ENCODE data around the gene LDHA.

Gene LDHA

DNA sequence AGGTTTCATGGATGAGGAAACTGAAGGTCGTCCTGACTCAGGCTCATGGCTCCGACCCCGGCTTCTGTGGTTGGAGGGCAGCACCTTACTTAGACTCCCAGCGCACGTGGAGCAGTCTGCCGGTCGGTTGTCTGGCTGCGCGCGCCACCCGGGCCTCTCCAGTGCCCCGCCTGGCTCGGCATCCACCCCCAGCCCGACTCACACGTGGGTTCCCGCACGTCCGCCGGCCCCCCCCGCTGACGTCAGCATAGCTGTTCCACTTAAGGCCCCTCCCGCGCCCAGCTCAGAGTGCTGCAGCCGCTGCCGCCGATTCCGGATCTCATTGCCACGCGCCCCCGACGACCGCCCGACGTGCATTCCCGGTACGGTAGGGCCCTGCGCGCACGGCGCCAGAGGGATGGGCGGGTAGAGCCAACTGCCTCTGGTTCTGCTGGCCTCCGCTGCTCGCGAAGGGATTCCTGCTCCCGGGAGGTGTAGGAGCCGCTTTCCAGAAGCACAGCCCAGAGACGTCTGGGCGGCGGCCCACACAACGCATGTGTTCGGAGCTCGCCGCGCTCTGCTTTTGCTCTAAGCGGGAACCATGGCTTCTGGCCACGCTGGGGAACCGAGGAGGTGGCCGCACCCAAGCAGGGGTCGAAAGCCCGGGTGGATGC is at the start of gene LDHA (continued):
- no peak for TF ChIP-seq ZNF544 (tag by site-specific recombination; IDR thresholded peaks at IDR 0.05)
- no peak for TF ChIP-seq ZNF132 (tag by site-specific recombination; IDR thresholded peaks at IDR 0.05; ENCODE audit: borderline replicate concordance)
- TF ChIP-seq ZFHX2 (tag by site-specific recombination; conservative IDR thresholded peaks at IDR 0.05): peak; percentile 73
- TF ChIP-seq SALL2 (tag by site-specific recombination; IDR thresholded peaks at IDR 0.05; ENCODE audit: borderline replicate concordance): no peak
- TF ChIP-seq, protein P1, sequence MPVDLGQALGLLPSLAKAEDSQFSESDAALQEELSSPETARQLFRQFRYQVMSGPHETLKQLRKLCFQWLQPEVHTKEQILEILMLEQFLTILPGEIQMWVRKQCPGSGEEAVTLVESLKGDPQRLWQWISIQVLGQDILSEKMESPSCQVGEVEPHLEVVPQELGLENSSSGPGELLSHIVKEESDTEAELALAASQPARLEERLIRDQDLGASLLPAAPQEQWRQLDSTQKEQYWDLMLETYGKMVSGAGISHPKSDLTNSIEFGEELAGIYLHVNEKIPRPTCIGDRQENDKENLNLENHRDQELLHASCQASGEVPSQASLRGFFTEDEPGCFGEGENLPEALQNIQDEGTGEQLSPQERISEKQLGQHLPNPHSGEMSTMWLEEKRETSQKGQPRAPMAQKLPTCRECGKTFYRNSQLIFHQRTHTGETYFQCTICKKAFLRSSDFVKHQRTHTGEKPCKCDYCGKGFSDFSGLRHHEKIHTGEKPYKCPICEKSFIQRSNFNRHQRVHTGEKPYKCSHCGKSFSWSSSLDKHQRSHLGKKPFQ (tag by site-specific recombination; IDR thresholded peaks at IDR 0.05): no peak
- TF ChIP-seq ZSCAN30 (tag by site-specific recombination; IDR thresholded peaks at IDR 0.05): no peak
- TF ChIP-seq, protein P2, sequence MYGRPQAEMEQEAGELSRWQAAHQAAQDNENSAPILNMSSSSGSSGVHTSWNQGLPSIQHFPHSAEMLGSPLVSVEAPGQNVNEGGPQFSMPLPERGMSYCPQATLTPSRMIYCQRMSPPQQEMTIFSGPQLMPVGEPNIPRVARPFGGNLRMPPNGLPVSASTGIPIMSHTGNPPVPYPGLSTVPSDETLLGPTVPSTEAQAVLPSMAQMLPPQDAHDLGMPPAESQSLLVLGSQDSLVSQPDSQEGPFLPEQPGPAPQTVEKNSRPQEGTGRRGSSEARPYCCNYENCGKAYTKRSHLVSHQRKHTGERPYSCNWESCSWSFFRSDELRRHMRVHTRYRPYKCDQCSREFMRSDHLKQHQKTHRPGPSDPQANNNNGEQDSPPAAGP (tag by site-specific recombination; IDR thresholded peaks at IDR 0.05): peak; percentile 70; the same call in 1 of the 2 replicates
- TF ChIP-seq ZNF23 (tag by site-specific recombination; IDR thresholded peaks at IDR 0.05; ENCODE audit: borderline replicate concordance): no peak
- TF ChIP-seq ZNF558 (tag by site-specific recombination; IDR thresholded peaks at IDR 0.05): no peak
- TF ChIP-seq, protein P3, sequence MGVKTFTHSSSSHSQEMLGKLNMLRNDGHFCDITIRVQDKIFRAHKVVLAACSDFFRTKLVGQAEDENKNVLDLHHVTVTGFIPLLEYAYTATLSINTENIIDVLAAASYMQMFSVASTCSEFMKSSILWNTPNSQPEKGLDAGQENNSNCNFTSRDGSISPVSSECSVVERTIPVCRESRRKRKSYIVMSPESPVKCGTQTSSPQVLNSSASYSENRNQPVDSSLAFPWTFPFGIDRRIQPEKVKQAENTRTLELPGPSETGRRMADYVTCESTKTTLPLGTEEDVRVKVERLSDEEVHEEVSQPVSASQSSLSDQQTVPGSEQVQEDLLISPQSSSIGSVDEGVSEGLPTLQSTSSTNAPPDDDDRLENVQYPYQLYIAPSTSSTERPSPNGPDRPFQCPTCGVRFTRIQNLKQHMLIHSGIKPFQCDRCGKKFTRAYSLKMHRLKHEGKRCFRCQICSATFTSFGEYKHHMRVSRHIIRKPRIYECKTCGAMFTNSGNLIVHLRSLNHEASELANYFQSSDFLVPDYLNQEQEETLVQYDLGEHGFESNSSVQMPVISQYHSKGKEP (tag by site-specific recombination; IDR thresholded peaks at IDR 0.05): peak; percentile 55; the same call in 1 of the 2 replicates
- no peak for TF ChIP-seq YY1 (tag by site-specific recombination; IDR thresholded peaks at IDR 0.05)
- TF ChIP-seq SCRT1 (tag by site-specific recombination; IDR thresholded peaks at IDR 0.05; ENCODE audit: borderline replicate concordance): no peak
- TF ChIP-seq, protein P4, sequence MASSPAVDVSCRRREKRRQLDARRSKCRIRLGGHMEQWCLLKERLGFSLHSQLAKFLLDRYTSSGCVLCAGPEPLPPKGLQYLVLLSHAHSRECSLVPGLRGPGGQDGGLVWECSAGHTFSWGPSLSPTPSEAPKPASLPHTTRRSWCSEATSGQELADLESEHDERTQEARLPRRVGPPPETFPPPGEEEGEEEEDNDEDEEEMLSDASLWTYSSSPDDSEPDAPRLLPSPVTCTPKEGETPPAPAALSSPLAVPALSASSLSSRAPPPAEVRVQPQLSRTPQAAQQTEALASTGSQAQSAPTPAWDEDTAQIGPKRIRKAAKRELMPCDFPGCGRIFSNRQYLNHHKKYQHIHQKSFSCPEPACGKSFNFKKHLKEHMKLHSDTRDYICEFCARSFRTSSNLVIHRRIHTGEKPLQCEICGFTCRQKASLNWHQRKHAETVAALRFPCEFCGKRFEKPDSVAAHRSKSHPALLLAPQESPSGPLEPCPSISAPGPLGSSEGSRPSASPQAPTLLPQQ (tag by site-specific recombination; IDR thresholded peaks at IDR 0.05): peak; percentile 74
- no peak for TF ChIP-seq ZNF157 (tag by site-specific recombination; IDR thresholded peaks at IDR 0.05)
- no peak for TF ChIP-seq ZNF621 (tag by site-specific recombination; IDR thresholded peaks at IDR 0.05)
- peak; percentile 79 for TF ChIP-seq ZNF394 (tag by site-specific recombination; IDR thresholded peaks at IDR 0.05; ENCODE audit: borderline replicate concordance)
- peak; percentile 100 for TF ChIP-seq ZNF777 (tag by site-specific recombination; IDR thresholded peaks at IDR 0.05; ENCODE audit: borderline replicate concordance)
- no peak for TF ChIP-seq ZNF221 (tag by site-specific recombination; IDR thresholded peaks at IDR 0.05; ENCODE audit: borderline replicate concordance)
- TF ChIP-seq ZBTB7A (tag by site-specific recombination; IDR thresholded peaks at IDR 0.05; ENCODE audit: low read depth): 0 out of 2 replicates have a peak, but pooled peaks have one; percentile 13
- peak; percentile 51; the same call in 1 of the 2 replicates for TF ChIP-seq ZNF10 (tag by site-specific recombination; IDR thresholded peaks at IDR 0.05)
- TF ChIP-seq ZNF629 (tag by site-specific recombination; IDR thresholded peaks at IDR 0.05): peak; percentile 92
- TF ChIP-seq SP3 (tag by site-specific recombination; IDR thresholded peaks at IDR 0.05): peak; percentile 69
- TF ChIP-seq, protein P5, sequence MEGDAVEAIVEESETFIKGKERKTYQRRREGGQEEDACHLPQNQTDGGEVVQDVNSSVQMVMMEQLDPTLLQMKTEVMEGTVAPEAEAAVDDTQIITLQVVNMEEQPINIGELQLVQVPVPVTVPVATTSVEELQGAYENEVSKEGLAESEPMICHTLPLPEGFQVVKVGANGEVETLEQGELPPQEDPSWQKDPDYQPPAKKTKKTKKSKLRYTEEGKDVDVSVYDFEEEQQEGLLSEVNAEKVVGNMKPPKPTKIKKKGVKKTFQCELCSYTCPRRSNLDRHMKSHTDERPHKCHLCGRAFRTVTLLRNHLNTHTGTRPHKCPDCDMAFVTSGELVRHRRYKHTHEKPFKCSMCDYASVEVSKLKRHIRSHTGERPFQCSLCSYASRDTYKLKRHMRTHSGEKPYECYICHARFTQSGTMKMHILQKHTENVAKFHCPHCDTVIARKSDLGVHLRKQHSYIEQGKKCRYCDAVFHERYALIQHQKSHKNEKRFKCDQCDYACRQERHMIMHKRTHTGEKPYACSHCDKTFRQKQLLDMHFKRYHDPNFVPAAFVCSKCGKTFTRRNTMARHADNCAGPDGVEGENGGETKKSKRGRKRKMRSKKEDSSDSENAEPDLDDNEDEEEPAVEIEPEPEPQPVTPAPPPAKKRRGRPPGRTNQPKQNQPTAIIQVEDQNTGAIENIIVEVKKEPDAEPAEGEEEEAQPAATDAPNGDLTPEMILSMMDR (tag by site-specific recombination; IDR thresholded peaks at IDR 0.05): no peak
- TF ChIP-seq WT1 (tag by site-specific recombination; IDR thresholded peaks at IDR 0.05): no peak; the same call in 1 of the 2 replicates
- 0 out of 2 replicates have a peak, but pooled peaks have one; percentile 8 for TF ChIP-seq HOXD13 (CRISPR knock-in tag; IDR thresholded peaks at IDR 0.05; ENCODE audit: borderline replicate concordance)
- TF ChIP-seq ZNF610 (tag by site-specific recombination; IDR thresholded peaks at IDR 0.05; ENCODE audit: borderline replicate concordance): peak; percentile 65; the same call in 1 of the 2 replicates
- TF ChIP-seq ZFP69B (tag by site-specific recombination; IDR thresholded peaks at IDR 0.05): peak; percentile 58; the same call in 1 of the 2 replicates
- TF ChIP-seq GFI1B (tag by site-specific recombination; IDR thresholded peaks at IDR 0.05): no peak
- no peak for TF ChIP-seq ZNF19 (tag by site-specific recombination; IDR thresholded peaks at IDR 0.05; ENCODE audit: low read depth)
- no peak for TF ChIP-seq ZNF202 (tag by site-specific recombination; IDR thresholded peaks at IDR 0.05; ENCODE audit: borderline replicate concordance)
- no peak for TF ChIP-seq SCRT2 (tag by site-specific recombination; IDR thresholded peaks at IDR 0.05)
- peak; percentile 96 for TF ChIP-seq ZNF501 (tag by site-specific recombination; IDR thresholded peaks at IDR 0.05)
- TF ChIP-seq GLIS1 (tag by site-specific recombination; IDR thresholded peaks at IDR 0.05): peak; percentile 67; the same call in 1 of the 2 replicates
- TF ChIP-seq ZXDB (tag by site-specific recombination; IDR thresholded peaks at IDR 0.05): peak; percentile 84
